ENCODE results near the gene LRRC4. TPM values are rescaled to one million over a fixed set of nuclear protein-coding genes. Genes with fewer than 3 reads are reported as not detected.
A peak's percentile ranks its signal among the peaks of the same experiment; 100 is the strongest.

LRRC4 gene
- total and polyA plus RNA-seq, 8 donors, result 0.45 to 61.8 (median 1.1) TPM; not detected in 1

DNA sequence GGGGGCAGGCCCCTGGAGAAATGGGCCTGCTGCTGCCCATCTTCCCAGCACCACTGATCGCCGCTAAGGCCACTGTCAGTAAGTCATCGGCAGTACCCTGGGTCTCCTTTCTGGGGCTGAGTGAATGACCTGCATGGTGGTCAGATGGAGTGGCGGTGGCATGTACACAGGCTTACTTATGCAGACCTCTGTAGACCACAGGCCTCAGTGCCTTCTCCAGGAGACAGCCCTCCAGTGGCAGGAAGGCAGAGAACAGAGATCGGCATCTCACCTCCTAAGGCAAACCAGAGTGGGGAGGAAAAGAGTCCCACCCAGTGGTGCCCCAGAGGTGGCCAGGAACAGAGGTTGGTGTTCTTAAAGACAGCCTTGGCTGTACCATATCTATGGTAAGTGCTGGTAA is 22.8 kb upstream of the LRRC4 start:
- 91 to 98% (median 97%) methylated on average over 4 to 5 of the region's 5 CpGs for WGBS, 5 donors
- intact Hi-C loops (cut with DNase I; ENCODE audit: low total_unique reads), result no loop called here
- no peak for TF ChIP-seq EP300 (IDR thresholded peaks at IDR 0.05)

DNA sequence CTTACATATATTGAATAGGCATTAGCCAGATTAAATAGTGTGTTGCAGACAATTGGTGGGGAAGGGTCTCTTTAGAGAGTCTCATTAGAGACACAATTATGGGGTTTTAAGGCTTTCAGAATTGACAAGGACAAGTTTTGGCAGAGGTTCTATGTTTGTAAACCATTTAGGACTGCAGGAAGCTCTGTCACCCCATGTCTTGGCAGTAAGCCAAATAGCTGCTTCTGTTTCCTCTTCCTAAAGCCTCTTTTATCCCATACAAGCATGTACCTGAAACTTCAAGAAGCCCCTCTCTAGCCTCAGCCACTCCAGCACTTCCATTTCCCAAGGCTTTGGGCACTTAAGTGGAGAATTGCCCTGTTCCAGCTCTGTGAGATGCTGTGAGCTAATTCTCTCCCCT is 21.8 kb upstream of the LRRC4 start:
- TF ChIP-seq, protein P1, sequence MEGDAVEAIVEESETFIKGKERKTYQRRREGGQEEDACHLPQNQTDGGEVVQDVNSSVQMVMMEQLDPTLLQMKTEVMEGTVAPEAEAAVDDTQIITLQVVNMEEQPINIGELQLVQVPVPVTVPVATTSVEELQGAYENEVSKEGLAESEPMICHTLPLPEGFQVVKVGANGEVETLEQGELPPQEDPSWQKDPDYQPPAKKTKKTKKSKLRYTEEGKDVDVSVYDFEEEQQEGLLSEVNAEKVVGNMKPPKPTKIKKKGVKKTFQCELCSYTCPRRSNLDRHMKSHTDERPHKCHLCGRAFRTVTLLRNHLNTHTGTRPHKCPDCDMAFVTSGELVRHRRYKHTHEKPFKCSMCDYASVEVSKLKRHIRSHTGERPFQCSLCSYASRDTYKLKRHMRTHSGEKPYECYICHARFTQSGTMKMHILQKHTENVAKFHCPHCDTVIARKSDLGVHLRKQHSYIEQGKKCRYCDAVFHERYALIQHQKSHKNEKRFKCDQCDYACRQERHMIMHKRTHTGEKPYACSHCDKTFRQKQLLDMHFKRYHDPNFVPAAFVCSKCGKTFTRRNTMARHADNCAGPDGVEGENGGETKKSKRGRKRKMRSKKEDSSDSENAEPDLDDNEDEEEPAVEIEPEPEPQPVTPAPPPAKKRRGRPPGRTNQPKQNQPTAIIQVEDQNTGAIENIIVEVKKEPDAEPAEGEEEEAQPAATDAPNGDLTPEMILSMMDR (IDR thresholded peaks at IDR 0.05), result no peak
- TF ChIP-seq POLR2A (IDR thresholded peaks at IDR 0.05), result no peak
- no peak for TF ChIP-seq EP300 (IDR thresholded peaks at IDR 0.05)
- TF ChIP-seq POLR2AphosphoS5 (IDR thresholded peaks at IDR 0.05), result no peak
- no peak overlapping the region for H3K4me3 ChIP-seq
- H3K9me3 ChIP-seq, result no peaks in the 10 kb centered on the region
- intact Hi-C loops (cut with DNase I; ENCODE audit: low total_unique reads), result no loop called here
- H3K27ac ChIP-seq, result no peak overlapping the region
- peaks cover 0 to 12% (median 9%) of the 10 kb centered on the region in 4 donors for H3K4me1 ChIP-seq
- peaks cover 0 to 7% (median 0%) of the 10 kb centered on the region in 4 donors for H3K36me3 ChIP-seq
- no peaks in the 10 kb centered on the region for H3K27me3 ChIP-seq
- peak in 1 of 2 donors; percentile 55 for DNase-seq

More for the DNA sequence above, 22.8 kb upstream of the LRRC4 start:
- Histone ChIP-seq H3K27me3 (no peaks in the 10 kb centered on the region), H3K4me3 (no peak overlapping the region), H3K36me3 (peaks cover 0 to 7% (median 0%) of the 10 kb centered on the region in 4 donors), H3K4me1 (peaks cover 0 to 12% (median 9%) of the 10 kb centered on the region in 4 donors), H3K9me3 (no peaks in the 10 kb centered on the region), H3K27ac (no peak overlapping the region)
- DNase-seq, result no peak

DNA sequence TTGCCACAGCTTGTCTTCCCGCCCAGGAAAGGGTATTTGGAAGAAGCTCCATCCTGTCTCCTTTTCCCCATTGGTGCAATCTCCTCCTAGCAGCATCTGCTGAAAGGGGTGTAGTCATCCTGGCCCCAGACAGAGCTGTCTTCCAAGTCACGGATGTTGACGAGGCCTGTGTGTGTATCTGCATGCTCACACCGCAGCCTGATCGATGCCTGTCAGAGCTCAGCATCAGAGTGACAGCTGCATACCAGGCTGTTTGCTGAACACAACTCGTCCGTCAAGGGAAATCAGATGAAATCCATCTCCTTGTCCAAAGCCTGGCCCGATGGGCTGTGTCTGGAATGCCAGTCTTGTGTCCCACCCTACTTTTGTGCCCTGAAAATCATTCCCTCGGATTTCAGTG is 21.2 kb upstream of the LRRC4 start:
- TF ChIP-seq, protein P1 (IDR thresholded peaks at IDR 0.05), result no peak
- TF ChIP-seq POLR2A (IDR thresholded peaks at IDR 0.05), result no peak
- no peak for TF ChIP-seq EP300 (IDR thresholded peaks at IDR 0.05)
- TF ChIP-seq POLR2AphosphoS5 (IDR thresholded peaks at IDR 0.05), result no peak
- no peak overlapping the region for H3K27ac ChIP-seq
- DNase-seq, result no peak
- peaks cover 0 to 7% (median 0%) of the 10 kb centered on the region in 4 donors for H3K36me3 ChIP-seq
- intact Hi-C loops (cut with DNase I; ENCODE audit: low total_unique reads), result no loop called here
- no peaks in the 10 kb centered on the region for H3K27me3 ChIP-seq
- no peak overlapping the region for H3K4me3 ChIP-seq
- H3K9me3 ChIP-seq, result no peaks in the 10 kb centered on the region
- H3K4me1 ChIP-seq, result peaks cover 0 to 12% (median 9%) of the 10 kb centered on the region in 4 donors
- 91 to 94% (median 92%) methylated on average over 9 of the region's 9 CpGs for WGBS, 5 donors

DNA sequence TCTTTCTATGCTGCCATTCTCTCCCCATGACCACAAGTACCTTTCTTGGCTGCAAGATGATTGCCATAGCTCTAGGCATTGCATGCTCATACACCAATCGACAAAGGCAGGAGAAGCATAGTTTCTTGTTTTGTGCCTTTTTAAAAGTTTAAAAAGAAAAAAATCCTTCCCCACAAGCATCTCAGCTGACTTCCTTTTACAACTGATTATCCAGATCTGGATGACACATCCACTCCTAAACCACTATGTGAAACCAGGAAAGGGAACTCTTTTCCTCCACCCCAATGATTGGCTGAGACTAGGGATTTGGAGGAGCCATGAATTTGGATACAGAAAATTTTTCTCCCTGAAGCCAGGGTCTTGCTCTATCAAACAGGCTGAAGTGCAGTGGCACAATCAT is 14.5 kb upstream of the LRRC4 start:
- intact Hi-C loops (cut with DNase I; ENCODE audit: low total_unique reads), result no loop called here
- TF ChIP-seq EP300 (IDR thresholded peaks at IDR 0.05), result no peak
- TF ChIP-seq, protein P1 (IDR thresholded peaks at IDR 0.05), result no peak
- no peak for TF ChIP-seq POLR2AphosphoS5 (IDR thresholded peaks at IDR 0.05)
- TF ChIP-seq POLR2A (IDR thresholded peaks at IDR 0.05), result no peak

DNA sequence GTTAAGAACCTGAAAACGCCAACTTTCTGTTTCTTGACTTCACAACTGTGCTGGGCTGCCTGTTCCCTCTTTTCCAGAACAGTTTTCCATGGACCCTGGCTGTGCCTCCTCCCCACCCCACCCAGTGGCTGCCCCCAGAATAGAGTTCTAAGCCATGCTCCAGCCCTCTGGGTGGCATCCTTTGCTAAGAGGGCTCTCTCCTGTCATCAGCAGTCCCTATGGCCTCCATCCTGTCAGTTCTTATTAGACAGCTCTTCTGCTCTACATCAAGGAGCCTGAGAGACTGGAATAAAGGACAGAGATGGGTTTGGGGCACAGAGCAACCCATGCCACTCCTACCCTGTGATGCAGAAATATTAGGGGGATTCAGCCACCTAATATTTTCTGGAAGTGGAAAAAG is 13.9 kb upstream of the LRRC4 start:
- Histone ChIP-seq H3K27ac (no peak overlapping the region), H3K4me1 (peaks cover 0 to 8% (median 0%) of the 10 kb centered on the region in 4 donors), H3K4me3 (no peak overlapping the region), H3K9me3 (no peaks in the 10 kb centered on the region), H3K27me3 (no peaks in the 10 kb centered on the region), H3K36me3 (peaks cover 0 to 11% (median 8%) of the 10 kb centered on the region in 4 donors)
- DNase-seq, result no peak
- TF ChIP-seq POLR2A (IDR thresholded peaks at IDR 0.05) (no peak), EP300 (IDR thresholded peaks at IDR 0.05) (no peak), POLR2AphosphoS5 (IDR thresholded peaks at IDR 0.05) (no peak)
- TF ChIP-seq, protein P1 (IDR thresholded peaks at IDR 0.05), result no peak
- intact Hi-C loops (cut with DNase I; ENCODE audit: low total_unique reads), result no loop called here
- WGBS, 5 donors, result 69 to 86% (median 77%) methylated on average over 1 of the region's 1 CpG

More for the DNA sequence above, 14.5 kb upstream of the LRRC4 start:
- Histone ChIP-seq H3K27ac (no peak overlapping the region), H3K27me3 (no peaks in the 10 kb centered on the region), H3K4me3 (no peak overlapping the region), H3K9me3 (no peaks in the 10 kb centered on the region), H3K4me1 (peaks cover 0 to 8% (median 0%) of the 10 kb centered on the region in 4 donors), H3K36me3 (peaks cover 0 to 11% (median 8%) of the 10 kb centered on the region in 4 donors)
- no peak for DNase-seq
- 79 to 100% (median 87%) methylated on average over 1 of the region's 1 CpG for WGBS, 5 donors

Measured in stomach (tissue), 9 donors.